Endodermal cell (in vitro differentiated cells): ENCODE measurements around the gene C1orf21. TPM values are rescaled to one million over a fixed set of nuclear protein-coding genes. Genes with fewer than 3 reads are reported as not detected.

ENCODE experiments used
- DNase-seq: peaks from one replicate; pipeline ENCODE4 v3.0.0-alpha.2; 2017
- H3K27ac ChIP-seq: 2 replicates; pipeline ENCODE4 v1.5.1; 2013; ENCODE audit warnings: mild to moderate bottlenecking, low read depth, low read length, moderate library complexity
- H3K27me3 ChIP-seq: 2 replicates; pipeline ENCODE4 v1.6.1; 2013; ENCODE audit warnings: mild to moderate bottlenecking, low read length, moderate library complexity; ENCODE audit not compliant: insufficient read depth, control insufficient read depth, poor library complexity, severe bottlenecking
- H3K36me3 ChIP-seq: 2 replicates; pipeline ENCODE4 v1.7.0; 2013; ENCODE audit warnings: mild to moderate bottlenecking, low read length, moderate library complexity; ENCODE audit not compliant: control insufficient read depth, insufficient read depth
- H3K4me1 ChIP-seq: one replicate; pipeline ENCODE4 v1.7.0; 2013; ENCODE audit warnings: low read length; ENCODE audit not compliant: control insufficient read depth, insufficient read depth
- H3K4me3 ChIP-seq: 2 replicates; pipeline ENCODE4 v1.5.1; 2013; ENCODE audit warnings: mild to moderate bottlenecking, low read length, moderate library complexity
- H3K9ac ChIP-seq: 2 replicates; pipeline ENCODE4 v1.6.1; 2013; ENCODE audit warnings: mild to moderate bottlenecking, low read length, moderate library complexity; ENCODE audit not compliant: poor library complexity, severe bottlenecking; ENCODE audit errors: extremely low read depth
- H3K9me3 ChIP-seq: 2 replicates; pipeline ENCODE4 v1.6.1; 2013; ENCODE audit warnings: mild to moderate bottlenecking, low read length, moderate library complexity; ENCODE audit not compliant: control insufficient read depth
- H3K27ac Mint-ChIP-seq: 2 replicates; pipeline ENCODE4 v1.8.0; 2020; ENCODE audit warnings: mixed read lengths
- H3K27me3 Mint-ChIP-seq: 2 replicates; pipeline ENCODE4 v1.8.0; 2021; ENCODE audit warnings: mild to moderate bottlenecking, mixed read lengths; ENCODE audit not compliant: insufficient read depth
- H3K36me3 Mint-ChIP-seq: 2 replicates; pipeline ENCODE4 v1.8.0; 2020; ENCODE audit warnings: low read depth, mixed read lengths
- H3K4me1 Mint-ChIP-seq: 2 replicates; pipeline ENCODE4 v1.8.0; 2020; ENCODE audit warnings: mixed read lengths
- H3K4me3 Mint-ChIP-seq: 2 replicates; pipeline ENCODE4 v1.8.0; 2020; ENCODE audit warnings: mild to moderate bottlenecking, moderate library complexity, mixed read lengths
- H3K9me3 Mint-ChIP-seq: 2 replicates; pipeline ENCODE4 v1.8.0; 2020; ENCODE audit warnings: mild to moderate bottlenecking, mixed read lengths
- CTCF ChIP-seq: fragments of 200-600 bp; sonication (generic); conservative IDR thresholded peaks from 2 replicates; pipeline ENCODE4 v1.5.0; 2021; ENCODE audit warnings: antibody characterized with exemption, mild to moderate bottlenecking
- WGBS, 2 experiments: methylation state at CpG; one replicate each; pipeline versions ENCODE4 v1.1.5 to v1.1.7; 2013; ENCODE audit warnings: missing lambda C conversion rate in 2 of 2, mixed read lengths in 1 of 2; ENCODE audit not compliant: insufficient coverage in 1 of 2, insufficient read length in 1 of 2; 5-methylcytosine and 5-hydroxymethylcytosine counted together
- total RNA-seq, 2 donors: library from RNA; stranded (reverse); fragmentation: NEBNext Ultra II Directional in 1 of 2; extraction: Animal tissue kit (Norgen Biotek cat#: 25700) in 1 of 2; gene quantifications; 2 replicates in 1 of 2; 3 replicates in 1 of 2; pipeline ENCODE4 v1.2.1, GENCODE V29; 2021

C1orf21 gene
- total RNA-seq, 2 donors from 2014 or later: 9.1 to 10.2 TPM

- Histone ChIP-seq H3K27ac (no peak overlapping the region), H3K9ac (no peak overlapping the region), H3K4me1 (peaks cover 14% of the 10 kb centered on the region), H3K27me3 (no peaks in the 10 kb centered on the region), H3K9me3 (no peaks in the 10 kb centered on the region), H3K36me3 (no peaks in the 10 kb centered on the region), H3K4me3 (no peak overlapping the region)
- H3K36me3 Mint-ChIP-seq: no peaks in the 10 kb centered on the region
- no peak for TF ChIP-seq CTCF
- H3K4me3 Mint-ChIP-seq: no peak overlapping the region
- H3K27ac Mint-ChIP-seq: no peak overlapping the region
- DNase-seq: no peak
- H3K27me3 Mint-ChIP-seq: no peaks in the 10 kb centered on the region
- no peaks in the 10 kb centered on the region for H3K9me3 Mint-ChIP-seq
- H3K4me1 Mint-ChIP-seq: peaks cover 25% of the 10 kb centered on the region
- 91 to 100% methylated on average over 3 to 4 of the region's 4 CpGs for WGBS, 2 experiments
These were observed 211.0 kb downstream of the C1orf21 start for GRCh38 chr1:184597650-184598357.

- H3K4me1 Mint-ChIP-seq: peaks cover 19% of the 10 kb centered on the region
- Histone ChIP-seq H3K9ac (no peak overlapping the region), H3K27ac (no peak overlapping the region), H3K4me3 (no peak overlapping the region), H3K27me3 (no peaks in the 10 kb centered on the region), H3K36me3 (no peaks in the 10 kb centered on the region), H3K4me1 (peaks cover 12% of the 10 kb centered on the region), H3K9me3 (no peaks in the 10 kb centered on the region)
- no peaks in the 10 kb centered on the region for H3K27me3 Mint-ChIP-seq
- TF ChIP-seq CTCF: no peak
- H3K36me3 Mint-ChIP-seq: no peaks in the 10 kb centered on the region
- no peaks in the 10 kb centered on the region for H3K9me3 Mint-ChIP-seq
- DNase-seq: no peak
- H3K27ac Mint-ChIP-seq: no peak overlapping the region
- WGBS, 2 experiments: 97 to 100% methylated on average over 1 to 5 of the region's 6 CpGs
- no peak overlapping the region for H3K4me3 Mint-ChIP-seq
These were observed 211.8 kb downstream of the C1orf21 start for GRCh38 chr1:184598403-184599193.

- Mint-ChIP-seq H3K27me3 (no peaks in the 10 kb centered on the region), H3K4me3 (no peak overlapping the region), H3K27ac (no peak overlapping the region), H3K36me3 (no peaks in the 10 kb centered on the region), H3K9me3 (no peaks in the 10 kb centered on the region), H3K4me1 (no peaks in the 10 kb centered on the region)
- Histone ChIP-seq H3K9me3 (no peaks in the 10 kb centered on the region), H3K4me1 (no peaks in the 10 kb centered on the region), H3K36me3 (no peaks in the 10 kb centered on the region), H3K4me3 (no peak overlapping the region), H3K27ac (no peak overlapping the region), H3K9ac (no peak overlapping the region), H3K27me3 (no peaks in the 10 kb centered on the region)
- TF ChIP-seq CTCF: no peak
- DNase-seq: no peak
- WGBS, 2 experiments: 79 to 92% methylated on average over 2 to 3 of the region's 3 CpGs
These were observed 217.5 kb downstream of the C1orf21 start for GRCh38 chr1:184604152-184604900.
